H7 (cell line): Measurements from ENCODE around the gene TRIM17. TPM values are rescaled to one million over a fixed set of nuclear protein-coding genes. Genes with fewer than 3 reads are reported as not detected.

Experiments used
- DNase-seq: peaks from one replicate; pipeline ENCODE4 v3.0.0; 2012
- H3K27me3 ChIP-seq: 2 replicates; pipeline ENCODE4 v1.6.0; 2011; ENCODE audit warnings: mild to moderate bottlenecking, low read length; ENCODE audit not compliant: control insufficient read depth, insufficient read depth
- H3K36me3 ChIP-seq: replicated peaks from 2 replicates; pipeline ENCODE4 v1.5.1; 2011; ENCODE audit warnings: low read length; ENCODE audit not compliant: control insufficient read depth, insufficient read depth
- H3K4me3 ChIP-seq: 2 replicates; pipeline ENCODE4 v1.5.1; 2011; ENCODE audit warnings: low read depth, mild to moderate bottlenecking, control low read depth, low read length, moderate library complexity; ENCODE audit not compliant: insufficient read depth
- total RNA-seq: library from RNA; depleted of rRNA; stranded (reverse); fragments of >200 nt; shearing (Covaris generic); gene quantifications from 2 replicates; pipeline ENCODE4 v1.2.3, GENCODE V29; 2014

TRIM17 gene
- total RNA-seq, 1 experiment from 2014 or later = 4.9 TPM

DNA sequence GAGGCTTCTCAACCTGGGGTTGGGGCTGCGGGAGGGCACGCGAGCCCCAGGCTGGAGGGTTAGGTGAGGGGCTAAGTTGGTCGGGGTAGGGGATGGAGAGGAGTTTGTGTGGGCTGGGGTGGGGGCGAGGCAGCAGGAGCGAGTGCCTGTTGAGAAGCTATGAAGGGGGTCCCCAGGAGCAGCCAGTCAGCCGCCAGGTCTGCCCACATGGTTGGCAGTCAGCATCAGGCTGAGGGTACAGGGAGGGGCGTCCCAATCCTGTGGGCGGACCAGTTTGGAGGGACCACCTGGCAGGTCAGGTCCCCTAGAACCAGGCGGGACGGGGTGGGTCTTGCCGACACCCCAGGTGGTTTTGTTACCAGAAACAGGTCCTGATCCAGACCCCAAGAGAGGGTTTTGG is 400 bp upstream of the TRIM17 start:
- H3K27me3 ChIP-seq = peaks cover 37% of the 10 kb centered on the region
- H3K36me3 ChIP-seq = no peaks in the 10 kb centered on the region
- no peak for DNase-seq
- H3K4me3 ChIP-seq = peak overlapping the region; percentile 57; the same call in 1 of the 2 replicates

DNA sequence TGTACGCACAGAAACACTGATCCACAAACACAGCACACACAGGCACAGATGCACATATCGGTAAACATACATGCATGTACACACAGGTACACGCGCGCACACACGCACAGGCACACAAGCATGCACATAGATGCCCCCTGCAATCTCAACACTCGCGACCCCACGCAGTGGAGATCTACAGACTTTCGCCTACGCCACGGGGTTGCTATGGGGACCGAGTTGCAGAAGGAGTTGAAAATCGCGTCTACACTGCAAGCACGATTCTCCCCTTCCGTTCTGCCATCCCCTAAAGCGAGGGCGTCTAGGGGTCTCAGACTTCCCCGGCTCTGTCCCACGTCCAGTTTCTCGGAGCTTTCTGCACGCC is 826 bp downstream of the TRIM17 start:
- no peaks in the 10 kb centered on the region for H3K36me3 ChIP-seq
- DNase-seq = no peak
- H3K27me3 ChIP-seq = peaks cover 34% of the 10 kb centered on the region
- H3K4me3 ChIP-seq = peak overlapping the region; percentile 57

DNA sequence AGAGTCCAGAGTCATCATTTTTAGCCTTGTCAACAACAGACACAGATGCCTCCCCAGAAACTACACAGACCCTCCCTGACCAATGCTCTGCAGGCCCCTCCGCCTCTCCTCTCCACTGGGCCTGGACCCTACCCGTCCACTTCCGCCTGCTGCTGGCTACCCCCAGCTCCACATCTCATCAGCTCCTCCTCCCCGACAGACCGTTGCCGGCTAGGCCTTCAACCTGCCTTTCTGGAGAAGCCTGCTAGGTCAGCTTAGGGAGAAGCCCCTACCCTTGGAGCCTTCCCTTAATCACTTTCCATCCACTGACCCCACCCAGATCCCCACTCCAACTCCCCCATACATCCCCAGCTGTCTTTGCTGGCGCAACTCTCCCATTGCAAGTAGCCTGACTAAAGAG is 1.4 kb downstream of the TRIM17 start:
- H3K36me3 ChIP-seq = no peaks in the 10 kb centered on the region
- no peak for DNase-seq
- H3K4me3 ChIP-seq = no peak overlapping the region
- peaks cover 34% of the 10 kb centered on the region for H3K27me3 ChIP-seq

DNA sequence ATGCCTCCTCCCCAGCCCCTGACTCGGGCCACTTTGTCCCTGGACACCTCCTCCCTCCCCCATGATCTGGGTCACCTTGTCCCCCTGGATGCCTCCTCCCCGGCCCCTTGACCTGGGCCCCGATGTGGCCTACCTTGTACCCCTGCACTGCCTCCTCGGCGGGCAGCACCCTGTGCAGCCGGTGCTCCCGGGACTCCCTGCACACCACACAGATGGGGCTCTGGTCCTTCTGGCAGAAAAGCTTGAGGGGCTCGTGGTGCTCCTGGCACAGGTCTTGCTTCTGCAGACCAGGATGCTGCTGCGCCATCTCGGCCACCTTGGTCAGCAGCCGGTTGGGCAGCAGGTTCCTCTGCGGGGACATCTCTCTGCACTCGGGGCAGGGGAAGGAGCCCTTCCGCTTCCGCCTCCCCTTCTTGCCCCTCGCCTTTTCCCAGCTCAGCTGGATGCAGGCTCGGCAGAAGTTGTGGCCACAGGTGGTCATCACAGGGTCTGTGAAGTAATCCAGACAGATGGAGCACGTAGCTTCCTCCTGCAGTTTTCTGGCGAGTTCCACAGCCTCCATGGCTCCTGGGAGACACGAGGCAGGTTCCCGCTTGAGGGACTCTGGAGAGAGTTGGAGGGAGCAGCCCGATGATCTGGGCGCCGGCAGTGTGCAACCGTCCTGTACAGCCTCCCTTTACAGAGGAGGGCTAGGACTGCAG is 2.0 kb downstream of the TRIM17 start:
- H3K36me3 ChIP-seq = no peaks in the 10 kb centered on the region
- no peak for DNase-seq
- no peak overlapping the region for H3K4me3 ChIP-seq
- H3K27me3 ChIP-seq = peaks cover 31% of the 10 kb centered on the region

DNA sequence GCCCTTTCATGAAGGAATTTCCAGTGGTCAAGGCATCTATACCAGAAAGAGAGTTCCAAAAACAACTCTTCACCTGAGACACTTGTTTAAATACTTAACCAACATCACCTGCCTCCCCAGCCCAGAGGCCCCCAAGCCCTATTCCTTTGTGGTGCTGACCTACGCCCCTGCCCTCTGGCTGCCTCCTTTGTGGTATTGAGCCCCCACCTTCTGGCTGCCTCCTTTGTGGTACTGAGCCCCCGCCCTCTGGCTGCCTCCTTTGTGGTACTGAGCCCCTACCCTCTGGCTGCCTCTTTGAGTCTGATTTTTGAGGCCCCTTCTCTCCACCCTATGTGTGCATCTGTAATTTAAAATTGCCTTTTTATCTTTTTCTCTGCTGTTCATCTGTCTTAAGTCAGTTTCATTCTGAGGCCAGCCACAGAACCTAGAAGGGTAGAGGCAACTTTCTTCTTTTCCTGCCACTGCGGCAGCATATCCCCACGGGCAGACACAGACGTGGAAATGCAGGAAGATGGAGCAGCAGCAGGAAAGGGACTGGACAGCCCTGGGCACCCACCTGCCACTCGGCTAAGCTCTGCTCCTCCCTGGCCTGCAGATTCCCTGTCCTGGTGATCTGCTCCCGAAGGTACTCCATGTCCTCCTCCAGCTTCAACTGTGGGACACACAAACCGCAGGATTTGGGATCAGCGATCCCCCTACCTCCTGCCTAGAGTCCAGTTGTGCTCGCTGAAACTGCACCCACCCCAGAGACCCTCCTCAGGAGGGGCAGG is 3.2 kb downstream of the TRIM17 start:
- Histone ChIP-seq H3K27me3 (peaks cover 28% of the 10 kb centered on the region), H3K4me3 (no peak overlapping the region), H3K36me3 (no peaks in the 10 kb centered on the region)
- DNase-seq = no peak

DNA sequence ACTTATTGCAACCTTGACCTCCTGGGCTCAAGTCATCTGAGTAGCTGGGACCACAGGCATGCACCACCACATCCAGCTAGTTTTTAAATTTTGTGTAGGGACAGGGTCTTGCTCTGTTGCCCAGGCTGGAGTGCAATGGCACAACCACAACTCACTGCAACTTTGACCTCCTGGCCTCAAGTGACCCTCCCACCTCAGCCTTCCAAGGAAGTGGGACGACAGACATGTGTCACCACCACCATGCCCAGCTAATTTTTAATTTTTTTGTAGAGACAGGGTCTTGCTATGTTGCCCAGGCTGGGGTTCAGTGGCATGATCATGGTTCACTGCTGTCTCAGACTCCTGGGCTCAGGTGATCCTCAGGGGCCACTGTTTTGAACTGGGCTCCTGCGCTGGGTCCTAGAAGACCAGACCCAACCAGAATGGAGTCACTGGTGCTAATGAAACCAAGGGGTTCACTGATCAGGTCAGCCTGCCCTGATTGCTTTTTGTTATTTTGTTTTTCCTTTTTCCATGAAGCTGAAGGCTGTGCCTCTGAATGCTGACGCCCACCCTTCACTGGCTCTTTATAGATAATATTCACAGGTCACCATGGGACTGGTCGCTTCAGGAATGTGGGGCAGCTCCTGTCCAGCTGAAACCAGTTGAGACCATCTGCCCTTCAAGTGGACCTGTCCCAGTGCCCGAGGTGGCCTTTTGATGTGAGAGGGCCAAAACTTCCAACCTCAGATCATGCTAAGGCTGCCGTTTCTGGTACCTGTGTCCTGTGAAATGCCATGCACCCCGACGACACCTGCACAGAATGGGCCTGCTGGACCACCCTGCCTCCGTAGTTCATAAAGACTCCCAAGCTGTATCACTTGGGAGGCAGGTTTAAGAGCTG is 4.9 kb downstream of the TRIM17 start:
- no peak overlapping the region for H3K4me3 ChIP-seq
- DNase-seq = no peak
- no peaks in the 10 kb centered on the region; the same call in 1 of the 2 replicates for H3K36me3 ChIP-seq
- peaks cover 14% of the 10 kb centered on the region for H3K27me3 ChIP-seq

DNA sequence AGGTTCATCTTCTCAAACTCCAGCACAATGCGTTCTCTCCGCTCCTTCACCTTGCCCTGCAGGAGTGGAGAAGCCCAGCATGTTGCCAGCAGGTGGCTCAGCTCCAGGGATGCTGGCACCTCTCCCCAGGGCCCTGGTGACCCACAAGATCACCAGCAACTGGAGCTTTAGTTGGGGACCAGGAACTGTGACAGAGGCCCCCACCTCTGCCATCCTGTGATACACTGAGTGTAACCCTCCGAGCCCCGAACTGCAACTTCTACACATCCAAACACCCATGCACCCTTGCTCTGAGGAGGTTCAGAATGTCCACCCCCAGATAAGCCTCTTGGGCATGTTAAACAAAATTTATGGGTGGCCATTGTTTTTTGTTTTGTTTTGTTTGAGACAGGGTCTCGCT is 5.5 kb downstream of the TRIM17 start:
- H3K36me3 ChIP-seq = no peaks in the 10 kb centered on the region; the same call in 1 of the 2 replicates
- H3K27me3 ChIP-seq = peaks cover 14% of the 10 kb centered on the region
- H3K4me3 ChIP-seq = no peak overlapping the region
- no peak for DNase-seq

DNA sequence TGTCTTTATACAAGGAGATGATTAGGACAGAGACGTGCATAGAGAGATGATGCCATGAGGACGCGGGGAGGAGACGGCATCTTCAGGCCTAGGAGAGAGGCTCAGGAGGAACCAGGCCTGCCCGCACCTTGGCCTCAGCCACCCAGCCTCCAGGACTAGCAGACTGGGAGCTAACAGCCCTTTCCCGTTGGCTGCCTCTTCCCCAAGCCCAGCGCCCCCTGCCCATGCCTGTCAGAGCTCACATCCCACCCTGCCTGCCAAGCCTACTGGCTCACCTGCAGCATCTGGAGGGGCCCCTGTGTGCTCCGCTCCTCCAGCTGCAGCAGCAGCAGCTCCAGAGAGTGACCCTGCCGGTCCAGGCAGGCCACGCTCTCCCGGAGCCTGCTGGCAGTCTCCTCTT is 6.0 kb downstream of the TRIM17 start:
- peak; percentile 73 for DNase-seq
- no peaks in the 10 kb centered on the region; the same call in 1 of the 2 replicates for H3K36me3 ChIP-seq
- peaks cover 10% of the 10 kb centered on the region for H3K27me3 ChIP-seq
- H3K4me3 ChIP-seq = no peak overlapping the region

DNA sequence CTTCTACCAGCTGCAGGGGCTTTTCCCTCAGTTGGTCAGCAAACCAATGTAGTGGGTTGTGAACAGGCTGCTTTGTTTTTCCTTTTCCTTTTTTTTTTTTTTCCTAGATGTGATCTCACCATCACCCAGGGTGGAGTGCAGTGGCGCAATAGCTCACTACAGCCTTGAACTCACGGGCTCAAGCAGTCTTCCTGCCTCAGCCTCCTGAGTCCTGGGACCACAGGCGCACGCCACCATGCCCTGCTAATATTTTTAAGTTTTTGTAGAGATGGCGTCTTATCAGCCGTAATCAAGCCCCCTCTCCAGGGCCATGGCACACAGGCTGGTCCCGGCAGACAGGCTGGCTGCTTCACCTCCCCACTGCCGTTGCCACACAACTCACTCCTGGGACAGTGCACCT is 6.6 kb downstream of the TRIM17 start:
- Histone ChIP-seq H3K36me3 (no peaks in the 10 kb centered on the region; the same call in 1 of the 2 replicates), H3K4me3 (no peak overlapping the region), H3K27me3 (peaks cover 5% of the 10 kb centered on the region)
- DNase-seq = peak; percentile 13

DNA sequence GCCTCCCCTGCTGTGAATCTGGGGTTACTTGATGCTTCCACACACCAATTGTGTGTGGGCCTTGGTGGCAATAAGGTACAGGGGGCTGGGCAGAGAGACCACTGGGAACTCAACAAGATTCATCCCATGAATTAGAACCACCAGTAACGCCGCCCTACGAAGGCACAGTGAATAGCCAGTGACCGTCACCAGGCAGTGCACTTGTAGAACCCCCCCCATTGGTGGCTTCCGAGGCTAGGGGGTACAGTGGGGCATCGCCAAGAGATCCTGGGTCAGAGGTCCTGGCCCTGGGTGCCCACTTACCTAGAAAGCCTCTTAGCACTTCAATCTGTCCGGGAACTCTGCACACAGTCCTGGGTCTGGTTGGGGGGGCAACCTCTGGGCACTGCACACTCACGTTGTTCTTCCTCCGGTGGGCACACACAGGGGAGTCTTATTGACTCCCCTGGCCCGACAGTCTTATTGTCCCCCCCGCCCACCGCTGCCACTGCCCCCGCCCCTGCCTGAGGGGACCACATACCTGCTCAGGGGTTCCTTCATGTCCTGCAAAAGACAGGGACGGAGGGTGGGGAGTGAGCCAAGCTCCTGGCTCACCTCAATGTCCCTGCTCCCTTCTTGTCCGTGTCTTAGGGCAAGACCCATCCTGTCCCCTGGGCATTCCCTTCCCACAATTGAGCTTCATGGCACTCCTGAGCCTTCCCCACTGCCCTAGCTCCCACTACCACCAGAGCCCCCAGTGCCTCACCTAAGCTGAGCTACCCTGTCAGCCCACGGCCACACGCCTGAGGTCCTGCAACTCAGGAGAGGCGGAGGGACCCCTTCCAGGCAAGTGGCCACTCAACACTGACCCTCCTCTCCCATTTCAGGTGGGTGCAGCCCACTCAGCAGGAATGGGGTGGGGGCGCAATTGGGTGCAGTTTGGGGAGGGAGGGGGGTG is 7.5 kb downstream of the TRIM17 start:
- no peak for DNase-seq
- no peaks in the 10 kb centered on the region; the same call in 1 of the 2 replicates for H3K36me3 ChIP-seq
- peaks cover 3% of the 10 kb centered on the region for H3K27me3 ChIP-seq
- no peak overlapping the region for H3K4me3 ChIP-seq

DNA sequence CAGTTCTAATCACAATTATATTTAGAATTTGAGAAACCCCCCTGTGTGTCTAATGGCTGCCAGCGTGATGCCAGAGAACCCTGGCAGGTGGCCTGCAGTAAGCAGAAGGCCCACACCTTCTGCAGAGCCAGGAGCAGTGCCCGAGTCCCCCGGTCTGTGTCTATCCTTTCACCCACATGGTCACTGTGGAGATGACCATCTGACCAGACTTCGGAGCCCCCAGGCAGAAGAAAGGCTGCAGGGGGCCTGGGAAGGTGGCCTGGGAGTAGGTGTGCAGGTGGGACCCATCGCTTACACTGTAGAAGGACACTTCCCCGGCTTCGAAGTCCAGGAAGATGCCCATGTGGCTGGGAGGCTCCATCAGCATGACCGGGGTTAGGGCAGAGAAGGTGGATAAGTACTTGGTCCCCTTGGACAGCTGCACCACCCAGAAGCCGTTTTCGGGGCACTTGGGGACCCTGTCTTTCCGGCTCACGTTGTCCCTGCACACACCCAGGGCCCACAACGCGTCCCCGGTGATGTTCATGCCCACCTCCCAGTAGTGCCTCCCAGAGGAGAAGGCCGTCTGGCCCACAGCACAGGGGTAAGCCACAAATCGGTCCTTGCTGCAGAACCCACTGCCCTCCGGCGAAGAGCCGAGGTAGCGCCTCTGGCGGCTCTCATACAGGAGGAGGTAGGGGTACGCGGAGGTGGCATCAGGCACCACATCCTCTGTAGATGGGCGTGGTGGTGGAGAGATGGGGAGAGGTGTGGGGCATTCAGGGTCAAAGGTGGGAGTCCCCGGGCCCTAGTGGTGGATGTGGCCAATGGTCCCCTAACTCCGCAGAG is 8.4 kb downstream of the TRIM17 start:
- Histone ChIP-seq H3K4me3 (no peak overlapping the region), H3K27me3 (no peaks in the 10 kb centered on the region), H3K36me3 (peaks cover 3% of the 10 kb centered on the region)
- no peak for DNase-seq

DNA sequence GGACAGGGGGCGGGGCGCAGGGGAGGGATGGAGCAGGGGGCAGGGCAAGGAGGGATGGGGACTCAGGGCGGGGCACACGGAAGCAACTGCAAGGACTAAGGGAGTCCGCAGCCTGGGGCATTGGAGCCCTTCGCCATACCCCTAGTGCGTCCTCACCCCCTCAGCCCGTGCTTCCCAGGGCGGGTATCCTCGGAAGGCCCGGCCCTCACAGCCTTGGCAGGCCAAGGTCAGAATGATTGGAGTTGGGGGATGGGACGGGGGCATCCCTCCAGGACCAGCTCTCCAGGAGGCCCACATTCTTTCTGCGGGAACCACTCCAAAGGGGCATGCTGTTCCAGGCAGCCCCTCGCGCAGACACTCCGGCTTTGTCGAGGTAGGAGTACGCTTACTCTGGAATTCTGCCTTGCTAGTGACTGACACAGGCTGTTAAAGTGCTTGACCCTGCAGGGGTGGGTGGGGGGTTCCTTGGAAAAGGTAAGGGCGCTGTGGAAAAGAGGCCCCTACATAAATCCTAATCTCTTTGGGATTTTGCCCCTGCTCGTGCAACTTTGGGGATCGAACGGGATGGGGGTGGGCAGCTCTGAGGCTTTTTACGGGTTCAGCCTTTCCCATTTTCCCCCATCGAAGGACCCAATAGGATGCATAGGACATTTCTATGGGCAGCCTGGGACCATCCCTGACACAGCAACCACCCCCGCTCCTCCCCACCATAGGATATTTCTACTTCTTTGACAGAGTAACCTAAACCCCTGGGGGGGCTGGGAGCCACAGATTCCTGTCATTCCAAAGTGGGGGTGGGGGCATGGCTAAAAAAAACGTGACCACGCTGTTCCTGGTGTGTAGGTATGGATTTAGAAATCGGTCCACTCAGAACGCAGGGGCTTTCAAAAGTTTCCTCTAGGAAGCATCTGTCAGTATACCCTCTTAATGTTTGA is 9.3 kb downstream of the TRIM17 start:
- no peaks in the 10 kb centered on the region for H3K27me3 ChIP-seq
- DNase-seq = peak; percentile 72
- H3K4me3 ChIP-seq = peak overlapping the region; percentile 70
- H3K36me3 ChIP-seq = peaks cover 9% of the 10 kb centered on the region
